NCI-H748 (cell line): ENCODE results near the gene ALOXE3.
A peak's percentile ranks its signal among the peaks of the same experiment; 100 is the strongest.

Experiments used
- DNase-seq: peaks from one replicate; lab custom pipeline; 2025; ENCODE audit not compliant: unreplicated experiment; lab: John Stamatoyannopoulos, UW

Gene ALOXE3

DNA sequence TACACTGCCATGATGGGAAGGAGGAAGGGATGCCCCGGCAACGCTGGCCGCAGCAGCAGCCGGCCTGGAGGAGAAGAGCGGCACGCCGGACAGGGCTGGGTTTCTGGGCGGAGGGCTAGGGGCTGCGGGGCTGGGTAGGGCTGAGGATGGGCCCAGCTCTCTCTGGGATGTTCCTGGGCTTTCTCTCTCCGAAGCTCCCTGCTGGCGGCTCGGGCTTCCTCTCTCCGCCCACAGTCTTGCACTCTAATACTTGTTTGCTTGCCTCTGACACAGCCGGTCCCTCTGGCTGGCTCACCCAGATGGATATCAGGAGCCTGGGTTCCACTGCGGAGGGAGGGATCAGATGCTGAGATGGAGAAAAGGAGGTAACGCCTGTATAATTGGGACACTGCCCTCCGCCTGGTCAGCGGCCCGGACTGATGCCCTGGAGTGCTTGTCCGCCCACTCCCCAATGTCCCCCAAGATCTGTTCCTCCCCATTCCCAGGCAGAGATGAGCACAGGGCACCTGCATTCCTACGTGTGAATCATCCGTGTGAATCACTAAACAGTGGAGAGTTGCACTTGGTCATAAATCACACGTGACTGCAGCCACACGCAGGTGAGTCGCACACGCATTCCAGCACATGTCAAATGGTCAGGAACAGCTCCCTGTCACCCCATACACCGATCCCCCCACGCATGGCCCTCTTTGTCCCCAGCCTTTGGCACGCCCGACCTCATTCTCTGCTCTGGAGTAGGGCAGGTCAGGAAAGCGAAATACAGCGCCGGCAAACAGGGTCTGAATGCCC is at the start of gene ALOXE3:
Gene ALOXE3, minus strand, starts transcription at position 535 of the 789 bp plus-strand sequence. Its CDS starts 524 bp downstream, at position 11.
- peak; percentile 73 for DNase-seq

DNA sequence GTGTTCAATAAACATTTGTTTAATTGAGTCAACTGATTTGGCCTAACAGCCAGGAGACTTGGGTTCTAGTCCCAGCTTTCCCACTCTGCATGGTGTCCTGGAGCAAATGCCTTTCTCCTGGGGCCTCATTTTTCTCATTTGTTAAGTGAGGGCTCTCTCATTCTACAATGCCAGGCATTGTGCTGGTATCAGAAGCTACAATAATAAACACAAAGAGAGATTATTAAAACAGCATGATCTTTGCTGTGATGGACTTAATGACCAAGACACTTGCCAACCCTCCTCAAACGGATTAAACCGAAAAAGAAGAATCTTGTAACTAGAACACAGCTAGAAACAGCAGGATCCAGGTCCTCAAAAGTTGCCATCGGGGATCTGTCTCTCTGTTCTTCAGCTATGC is 49.2 kb upstream of the ALOXE3 start:
- no peak for DNase-seq

- DNase-seq: no peak
Measured at GRCh38 chr17:8166731-8167130, 48.4 kb upstream of the ALOXE3 start.

- no peak for DNase-seq
Measured at GRCh38 chr17:8164815-8165131, 46.5 kb upstream of the ALOXE3 start.

DNA sequence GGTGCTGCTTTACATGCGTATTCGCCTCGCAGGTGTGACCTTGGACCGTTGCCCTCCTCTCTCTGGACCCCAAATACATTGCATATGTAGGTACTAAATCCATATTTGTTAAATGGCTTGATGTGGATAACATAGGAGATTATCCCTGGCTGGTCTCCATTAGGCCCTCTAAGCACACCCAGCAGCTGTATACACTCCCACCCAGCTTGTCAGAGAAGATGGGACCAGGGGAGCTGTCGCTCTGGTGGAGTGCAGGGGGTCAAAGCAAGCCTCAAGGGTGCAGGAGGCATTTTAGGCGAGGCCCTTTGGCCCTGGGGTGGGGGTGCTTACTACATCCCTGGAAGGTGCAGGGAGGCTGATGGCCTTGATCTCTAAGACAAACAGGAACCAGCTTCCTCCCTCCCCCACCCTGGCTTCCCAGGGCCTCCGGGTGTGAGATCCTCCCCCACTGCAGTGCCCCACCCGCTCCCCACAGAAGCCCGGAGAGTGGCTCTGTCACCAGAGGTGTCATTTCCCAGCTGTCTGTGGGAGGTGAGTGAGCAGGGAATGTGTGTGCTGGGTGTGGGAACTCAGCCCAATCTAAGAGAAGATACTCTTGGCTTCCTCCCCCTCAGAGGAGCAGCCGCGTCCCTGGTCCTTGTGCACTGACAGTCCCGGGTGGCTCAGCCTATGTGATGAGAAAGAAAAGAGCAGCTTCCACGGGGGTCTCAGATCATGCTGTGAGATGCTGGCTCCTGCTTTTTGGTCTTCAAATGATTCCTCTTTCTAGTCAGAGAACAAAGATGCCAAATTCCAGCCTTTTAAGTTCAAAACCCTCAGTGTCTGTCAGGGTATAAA is 45.9 kb upstream of the ALOXE3 start:
- DNase-seq: peak; percentile 59

DNA sequence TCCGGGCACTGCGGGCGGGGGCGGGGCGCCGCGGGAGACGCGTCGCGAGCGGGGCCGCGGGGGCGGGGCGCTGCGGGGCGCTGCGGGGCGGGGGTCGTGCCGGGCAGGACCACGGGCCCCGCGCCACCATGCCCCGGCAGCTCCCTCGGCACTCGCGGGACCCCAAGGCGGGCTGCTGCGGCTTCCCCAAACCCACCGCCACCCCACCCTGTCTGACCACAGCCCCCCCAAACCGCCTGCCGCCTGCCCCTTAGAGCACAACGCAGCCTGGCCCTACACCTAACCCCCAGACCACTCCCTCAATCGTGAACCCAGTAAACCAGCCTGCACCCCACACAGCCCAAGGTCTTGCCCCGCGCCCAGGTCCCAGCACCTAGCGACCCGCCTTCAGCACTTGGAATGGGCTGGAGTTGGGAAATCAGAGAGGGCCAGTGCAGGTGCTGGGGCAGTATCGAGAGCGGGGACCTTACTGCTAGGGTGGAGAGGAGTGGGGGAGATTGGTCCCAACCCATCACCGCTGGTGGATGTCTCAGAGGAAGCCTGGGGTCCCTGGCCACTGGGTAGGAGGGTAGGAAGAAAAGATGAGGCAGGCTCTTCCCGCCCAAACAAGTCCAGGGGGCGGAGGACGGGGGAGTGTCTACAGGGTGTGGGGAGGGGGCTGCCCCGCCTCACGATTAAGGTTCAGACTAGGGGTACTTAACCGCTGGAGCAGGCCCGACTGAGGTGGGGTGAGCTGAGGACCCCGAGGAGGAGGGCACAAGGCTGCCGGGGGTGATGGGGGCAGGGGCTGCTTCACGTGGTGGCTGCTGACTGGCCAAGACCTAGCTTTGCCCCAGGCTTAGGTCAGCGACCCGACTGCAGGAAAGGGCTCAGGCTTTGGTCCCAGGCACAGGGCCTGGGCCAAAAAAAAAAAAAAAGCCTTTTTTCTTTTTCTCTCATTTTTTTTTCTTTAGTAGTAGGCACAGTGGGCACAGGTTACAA is 45.0 kb upstream of the ALOXE3 start:
- DNase-seq: peak; percentile 58

DNA sequence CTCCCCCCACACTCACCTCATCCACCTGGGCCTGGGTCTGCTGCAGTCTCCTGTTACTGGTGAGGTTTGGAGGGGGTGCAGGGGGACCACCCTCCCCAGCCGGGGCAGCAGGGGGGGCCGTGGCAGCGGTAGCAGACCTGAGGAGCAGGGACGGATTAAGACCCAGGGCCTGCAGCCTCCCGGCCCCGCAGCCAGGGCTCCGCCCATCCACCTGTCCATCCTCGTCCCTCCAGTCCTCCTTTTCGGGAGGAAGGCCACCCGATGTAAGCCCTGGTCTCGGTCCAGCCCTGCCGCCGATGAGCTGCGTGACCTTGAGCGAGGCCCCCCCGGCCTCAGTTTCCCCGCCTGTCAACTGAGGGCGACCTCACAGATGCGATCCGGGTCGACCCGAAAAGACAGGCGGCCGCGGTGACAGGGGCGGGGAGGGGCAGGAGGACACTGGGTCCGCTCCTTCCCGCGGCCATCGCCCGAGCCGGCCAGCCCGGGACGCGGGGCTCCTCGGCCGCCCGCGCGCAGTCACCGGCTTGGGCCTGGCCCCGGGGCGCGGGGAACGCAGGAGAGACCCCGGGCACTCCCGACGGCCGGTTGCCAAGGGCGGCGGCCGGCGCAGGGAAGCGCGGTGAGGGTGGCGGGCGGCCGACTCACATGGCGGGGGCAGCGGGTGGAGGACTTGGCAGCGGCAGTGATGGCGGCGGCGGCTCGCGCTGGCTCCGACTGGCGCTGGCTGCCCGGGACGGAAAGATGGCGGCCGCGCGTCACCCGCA is 44.1 kb upstream of the ALOXE3 start, which contains the start of gene VAMP2:
Gene VAMP2, minus strand, starts transcription at position 716 of the 764 bp plus-strand sequence. Its CDS starts 69 bp downstream, at position 647.
- peak; percentile 85 for DNase-seq

- DNase-seq: no peak
Measured at GRCh38 chr17:8161289-8162232, 43.2 kb upstream of the ALOXE3 start.

- DNase-seq: no peak
Measured at GRCh38 chr17:8160741-8161221, 42.5 kb upstream of the ALOXE3 start.

DNA sequence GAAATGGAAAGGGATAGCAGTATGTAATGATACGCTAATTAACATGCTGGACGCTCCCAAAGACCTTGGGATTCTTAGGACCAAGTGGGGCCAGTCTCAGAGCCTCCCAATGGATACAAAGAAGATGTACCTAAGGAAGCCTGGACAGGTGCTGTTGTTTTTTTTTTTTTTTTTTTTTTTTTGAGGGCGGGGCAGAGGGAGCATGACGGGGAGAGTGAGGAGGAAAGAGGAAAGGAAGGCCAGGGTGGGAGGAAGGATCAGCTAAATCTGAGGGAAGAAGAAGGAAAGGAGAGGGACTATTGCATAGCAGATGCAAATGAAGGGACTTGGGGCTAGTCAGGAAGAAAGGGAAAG is 41.9 kb upstream of the ALOXE3 start:
- no peak for DNase-seq

- DNase-seq: no peak
Measured at GRCh38 chr17:8159459-8160223, 41.3 kb upstream of the ALOXE3 start.

DNA sequence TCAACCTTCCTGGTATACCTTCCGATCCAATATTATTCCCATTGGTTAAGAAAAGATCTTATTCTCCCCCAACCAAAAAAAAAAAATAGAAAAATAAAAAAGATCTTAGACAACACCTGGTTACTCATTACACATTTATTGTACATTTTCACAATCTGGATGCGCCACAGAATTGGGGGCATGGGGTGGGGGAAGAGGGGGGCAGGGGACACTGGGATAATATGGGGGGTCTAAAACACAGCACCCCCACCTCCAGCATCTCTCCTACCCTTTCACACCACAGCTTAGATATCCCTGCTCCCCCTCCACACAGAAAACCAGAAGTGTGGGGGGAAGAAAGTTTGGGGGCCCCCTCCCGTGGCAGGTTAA is 40.7 kb upstream of the ALOXE3 start:
- DNase-seq: no peak

DNA sequence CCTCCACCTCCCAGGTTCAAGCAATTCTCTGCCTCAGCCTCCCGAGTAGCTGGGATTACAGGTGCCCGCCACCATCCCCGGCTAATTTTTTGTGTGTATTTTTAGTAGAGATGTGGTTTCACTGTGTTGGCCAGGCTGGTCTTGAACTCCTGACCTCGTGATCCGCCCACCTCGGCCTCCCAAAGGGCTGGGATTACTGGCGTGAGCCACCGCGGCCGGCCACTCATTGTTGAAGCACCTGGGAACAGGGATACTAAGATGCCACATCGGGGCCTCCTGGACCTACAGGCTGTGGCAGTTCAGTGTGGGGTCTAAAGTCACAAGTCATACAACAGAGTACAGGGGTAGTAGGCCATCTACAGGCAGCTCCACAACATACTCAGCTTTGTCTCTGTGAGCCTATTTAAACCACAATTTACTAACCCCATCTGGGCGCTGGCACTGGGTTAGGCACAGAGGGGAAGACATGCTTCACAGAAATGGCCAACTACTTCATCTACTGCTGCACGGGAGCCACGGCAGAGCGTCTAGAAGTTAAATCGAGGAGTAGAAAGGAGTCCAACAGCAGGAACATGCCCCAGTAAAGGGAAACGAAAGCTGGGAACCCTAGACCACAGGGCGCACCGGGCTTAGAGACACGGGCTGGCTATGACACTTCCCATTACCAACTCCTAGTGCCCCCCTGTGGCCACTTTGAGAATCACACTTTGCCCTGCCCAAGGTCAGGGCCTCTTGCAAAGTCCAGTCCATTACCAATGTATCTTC is 40.1 kb upstream of the ALOXE3 start:
- DNase-seq: peak; percentile 91

DNA sequence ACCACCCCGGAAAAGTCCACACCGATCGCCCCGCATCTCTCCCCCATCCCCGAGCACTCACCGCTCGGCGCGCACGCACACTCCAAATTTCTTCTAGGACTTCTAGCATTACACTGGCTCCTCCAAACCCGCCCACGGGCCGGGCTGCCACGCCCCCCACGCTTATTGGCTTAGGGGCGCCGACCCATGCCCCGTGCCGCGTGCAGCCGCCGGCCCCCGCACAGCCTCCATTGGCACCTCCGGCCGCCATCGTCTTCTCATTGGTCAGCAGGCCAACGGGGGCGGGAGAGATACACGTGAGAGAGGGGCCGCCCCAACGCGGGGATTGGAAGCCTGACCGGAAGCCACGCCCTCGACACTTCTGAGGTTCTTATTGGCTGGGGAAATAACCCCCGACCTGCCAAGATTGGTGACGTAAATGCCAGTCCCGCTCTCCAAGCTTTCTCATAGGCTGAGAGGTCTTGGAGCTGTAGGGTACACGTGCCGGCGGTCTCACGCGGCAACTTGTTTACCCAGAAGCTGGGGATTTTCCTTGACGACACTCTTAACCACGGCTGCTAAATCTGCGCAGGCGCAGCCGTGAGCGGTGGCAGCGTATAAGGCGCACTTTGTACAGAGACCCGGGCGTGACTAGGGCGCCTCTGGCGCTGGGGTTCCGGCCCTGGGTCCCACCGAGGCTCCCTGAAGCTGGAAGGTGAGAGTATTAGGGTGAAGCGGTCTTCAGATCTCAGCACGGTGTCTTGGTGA is 38.1 kb upstream of the ALOXE3 start:
- DNase-seq: peak; percentile 100

GRCh38 chr17:8155996-8156245 is 37.6 kb upstream of the ALOXE3 start:
- no peak for DNase-seq

- no peak for DNase-seq
Measured at GRCh38 chr17:8155231-8155995, 37.1 kb upstream of the ALOXE3 start.
